Right atrium auricular region (tissue), 2 donors: ENCODE data around the gene NAPEPLD. TPM values are rescaled to one million over a fixed set of nuclear protein-coding genes. Genes with fewer than 3 reads are reported as not detected.
"Not testable (repeated sequence)": the region's sequence is repeated elsewhere in the genome, so short reads cannot be mapped to it uniquely, and the experiment has no call there.

ENCODE experiments used
- DNase-seq: peaks from one replicate; pipeline ENCODE4 v3.0.0-alpha.2; 2019; ENCODE audit warnings: low spot score
- H3K27ac ChIP-seq, 2 donors: fragments of 200-600 bp; sonication (generic); 1 replicate in 1 of 2; 2 replicates in 1 of 2; pipeline ENCODE4 v1.5.1; 2016 to 2019
- H3K27me3 ChIP-seq, 2 donors: fragments of 200-600 bp; sonication (generic); one replicate each; pipeline versions ENCODE4 v1.5.1 to v1.6.0; 2017 to 2019
- H3K36me3 ChIP-seq: fragments of 200-600 bp; sonication (generic); one replicate; pipeline ENCODE4 v1.5.1; 2016
- H3K4me1 ChIP-seq, 2 donors: fragments of 200-600 bp; sonication (generic); one replicate each; pipeline versions ENCODE4 v1.5.1 to v1.6.0; 2017 to 2019
- H3K4me3 ChIP-seq, 2 donors: fragments of 200-600 bp; sonication (generic); 1 replicate in 1 of 2; 2 replicates in 1 of 2; pipeline ENCODE4 v1.5.1; 2017 to 2019; ENCODE audit warnings: mild to moderate bottlenecking in 1 of 2, moderate library complexity in 1 of 2
- H3K9me3 ChIP-seq, 2 donors: fragments of 200-600 bp; sonication (generic); one replicate each; pipeline ENCODE4 v1.5.1; 2019
- total RNA-seq, 2 donors: library from RNA; depleted of rRNA; stranded (reverse); fragments of >200 nt; gene quantifications; one replicate each; pipeline ENCODE4 v1.1.0, GENCODE V29; 2016
- TF ChIP-seq, protein P1 (sequence below), 2 donors: fragments of 200-600 bp; sonication (generic); IDR thresholded peaks; one replicate each; pipeline ENCODE4 v1.5.1; 2019; ENCODE audit warnings: antibody characterized with exemption in 2 of 2

NAPEPLD gene
- total RNA-seq, 2 donors from 2014 or later = 5.2 to 8.1 TPM

DNA sequence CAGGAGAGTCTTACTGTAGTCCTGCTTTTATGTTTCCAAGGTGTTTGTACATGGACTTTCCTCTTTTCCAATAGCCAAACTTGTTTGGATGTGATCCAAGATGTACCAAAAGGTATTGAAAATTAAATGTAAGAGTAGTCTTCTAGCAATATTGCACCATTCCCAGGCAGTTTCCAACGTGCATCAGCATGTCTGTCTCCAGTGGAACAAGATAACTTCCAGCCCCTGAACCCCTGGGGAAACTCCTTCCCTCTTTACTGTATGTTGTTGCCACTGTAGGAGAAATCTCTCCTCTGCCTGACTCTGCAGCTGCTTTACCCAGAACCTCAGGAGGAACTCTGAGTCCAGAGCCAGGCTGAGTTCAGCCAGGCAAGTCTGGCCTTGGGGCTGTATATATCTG, 55.5 kb downstream of the NAPEPLD start:
- Histone ChIP-seq H3K9me3 (no peaks in the 10 kb centered on the region), H3K27ac (no peak overlapping the region), H3K4me1 (no peaks in the 10 kb centered on the region), H3K4me3 (no peak overlapping the region), H3K36me3 (peaks cover 10% of the 10 kb centered on the region), H3K27me3 (no peaks in the 10 kb centered on the region)
- DNase-seq = no peak
- TF ChIP-seq, protein P1, sequence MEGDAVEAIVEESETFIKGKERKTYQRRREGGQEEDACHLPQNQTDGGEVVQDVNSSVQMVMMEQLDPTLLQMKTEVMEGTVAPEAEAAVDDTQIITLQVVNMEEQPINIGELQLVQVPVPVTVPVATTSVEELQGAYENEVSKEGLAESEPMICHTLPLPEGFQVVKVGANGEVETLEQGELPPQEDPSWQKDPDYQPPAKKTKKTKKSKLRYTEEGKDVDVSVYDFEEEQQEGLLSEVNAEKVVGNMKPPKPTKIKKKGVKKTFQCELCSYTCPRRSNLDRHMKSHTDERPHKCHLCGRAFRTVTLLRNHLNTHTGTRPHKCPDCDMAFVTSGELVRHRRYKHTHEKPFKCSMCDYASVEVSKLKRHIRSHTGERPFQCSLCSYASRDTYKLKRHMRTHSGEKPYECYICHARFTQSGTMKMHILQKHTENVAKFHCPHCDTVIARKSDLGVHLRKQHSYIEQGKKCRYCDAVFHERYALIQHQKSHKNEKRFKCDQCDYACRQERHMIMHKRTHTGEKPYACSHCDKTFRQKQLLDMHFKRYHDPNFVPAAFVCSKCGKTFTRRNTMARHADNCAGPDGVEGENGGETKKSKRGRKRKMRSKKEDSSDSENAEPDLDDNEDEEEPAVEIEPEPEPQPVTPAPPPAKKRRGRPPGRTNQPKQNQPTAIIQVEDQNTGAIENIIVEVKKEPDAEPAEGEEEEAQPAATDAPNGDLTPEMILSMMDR (IDR thresholded peaks at IDR 0.05) = no peak

DNA sequence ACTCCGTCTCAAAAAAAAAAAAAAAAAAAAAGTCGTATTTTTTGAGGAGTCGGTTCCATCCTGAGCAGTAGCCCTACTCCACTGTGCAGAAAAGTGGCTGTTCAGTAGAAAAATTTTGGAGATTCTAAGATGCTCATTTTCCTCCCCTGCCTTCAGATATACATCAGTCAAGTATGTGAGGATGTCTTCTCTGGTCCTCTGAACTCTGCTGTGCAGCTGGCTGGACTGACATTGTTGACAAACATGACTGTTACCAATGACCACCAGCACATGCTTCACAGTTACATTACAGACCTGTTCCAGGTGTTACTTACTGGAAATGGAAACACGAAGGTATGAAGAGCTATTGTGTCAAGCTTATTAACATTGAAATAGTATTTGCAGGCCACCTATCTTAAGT, 56.6 kb downstream of the NAPEPLD start:
- DNase-seq, H3K4me3 ChIP-seq, H3K27me3 ChIP-seq, H3K4me1 ChIP-seq, H3K9me3 ChIP-seq, H3K27ac ChIP-seq: not testable (repeated sequence)
- H3K36me3 ChIP-seq = peaks cover 10% of the 10 kb centered on the region

DNA sequence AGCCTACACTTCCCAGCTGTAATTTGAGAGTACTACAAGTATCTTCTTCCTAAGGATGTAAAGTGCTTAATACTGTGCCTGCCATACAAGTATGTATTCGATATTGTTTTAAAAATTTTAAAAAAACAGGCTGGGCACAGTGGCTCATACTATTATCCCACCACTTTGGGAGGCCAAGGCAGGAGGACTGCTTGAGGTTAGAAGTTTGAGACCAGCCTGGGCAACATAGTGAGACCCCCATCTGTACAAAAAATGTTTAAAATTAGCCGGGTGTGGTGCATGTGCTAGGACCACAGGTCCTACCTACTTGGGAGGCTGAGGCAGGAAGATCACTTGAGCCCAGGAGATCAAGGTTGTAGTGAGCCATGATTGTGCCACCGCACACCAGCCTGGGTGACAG, 65.7 kb downstream of the NAPEPLD start:
- no peaks in the 10 kb centered on the region for H3K27me3 ChIP-seq
- no peak for DNase-seq
- peaks cover 18% of the 10 kb centered on the region for H3K36me3 ChIP-seq
- no peaks in the 10 kb centered on the region for H3K9me3 ChIP-seq
- H3K27ac ChIP-seq = no peak overlapping the region
- TF ChIP-seq, protein P1 (IDR thresholded peaks at IDR 0.05) = no peak
- H3K4me1 ChIP-seq = no peaks in the 10 kb centered on the region
- H3K4me3 ChIP-seq = no peak overlapping the region

DNA sequence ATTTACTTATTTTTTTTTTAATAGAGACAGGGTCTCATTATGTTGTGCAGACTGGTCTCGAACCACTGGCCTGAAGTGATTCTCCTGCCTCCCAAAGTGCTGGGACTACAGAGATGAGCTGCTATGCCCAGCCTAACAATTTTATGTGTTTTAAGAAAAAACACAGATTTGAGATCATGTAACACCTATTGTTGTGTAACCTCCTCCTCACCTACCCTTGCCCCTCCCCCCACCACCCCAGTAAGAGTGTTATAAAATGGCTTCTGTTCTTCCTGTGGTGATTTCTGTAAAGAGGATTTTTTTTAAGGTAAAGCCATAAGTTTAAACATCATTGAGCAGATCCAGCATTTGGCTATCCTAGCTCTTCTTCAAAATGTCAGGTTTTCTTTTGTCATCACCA, 66.4 kb downstream of the NAPEPLD start:
- no peaks in the 10 kb centered on the region for H3K27me3 ChIP-seq
- H3K4me1 ChIP-seq = no peaks in the 10 kb centered on the region
- no peak overlapping the region for H3K4me3 ChIP-seq
- TF ChIP-seq, protein P1 (IDR thresholded peaks at IDR 0.05) = no peak
- H3K36me3 ChIP-seq = peaks cover 18% of the 10 kb centered on the region
- H3K9me3 ChIP-seq = no peaks in the 10 kb centered on the region
- H3K27ac ChIP-seq = no peak overlapping the region
- DNase-seq = no peak

DNA sequence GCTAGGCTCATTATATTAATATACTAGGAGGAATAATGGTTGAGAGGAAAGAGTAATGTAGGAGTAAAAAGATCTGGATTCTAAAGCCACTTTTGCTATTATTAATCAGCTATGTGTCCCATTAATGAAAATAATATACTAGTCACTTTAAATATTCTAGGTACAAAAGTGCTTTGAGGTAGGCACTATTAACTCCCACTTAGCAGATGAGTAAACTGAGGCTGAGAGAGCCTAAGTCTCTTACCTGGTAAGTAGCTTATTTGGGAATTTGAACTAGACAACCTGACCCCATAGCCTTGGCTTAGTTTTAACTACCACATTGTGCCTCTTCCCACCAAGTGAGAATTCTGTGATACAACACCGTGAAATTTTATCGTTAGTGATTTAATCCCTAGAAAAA, 68.0 kb downstream of the NAPEPLD start:
- no peaks in the 10 kb centered on the region for H3K27me3 ChIP-seq
- no peak overlapping the region for H3K4me3 ChIP-seq
- peaks cover 0 to 6% of the 10 kb centered on the region in 2 donors for H3K4me1 ChIP-seq
- peaks cover 16% of the 10 kb centered on the region for H3K36me3 ChIP-seq
- H3K27ac ChIP-seq = no peak overlapping the region
- TF ChIP-seq, protein P1 (IDR thresholded peaks at IDR 0.05) = no peak
- no peaks in the 10 kb centered on the region for H3K9me3 ChIP-seq
- DNase-seq = no peak

DNA sequence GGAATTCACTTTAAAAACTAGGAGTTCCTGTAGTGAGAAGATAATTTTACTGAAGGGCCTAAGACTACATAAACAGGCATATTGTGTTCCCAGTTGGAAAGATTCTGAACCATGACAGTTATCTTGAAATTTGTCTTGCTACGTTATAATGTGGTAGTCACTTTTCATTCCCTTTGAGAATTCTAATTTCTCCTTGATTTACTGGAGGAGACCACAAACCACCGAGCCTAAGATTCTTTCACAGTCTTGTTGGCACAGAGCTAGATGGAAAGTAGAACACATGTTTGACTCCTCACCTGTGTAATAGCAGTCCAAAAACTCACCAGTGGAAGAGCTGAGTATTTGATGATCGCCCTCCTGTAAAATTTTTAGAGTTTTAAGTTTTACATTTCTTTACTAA, 69.1 kb downstream of the NAPEPLD start:
- DNase-seq = no peak
- TF ChIP-seq, protein P1 (IDR thresholded peaks at IDR 0.05) = no peak
- peaks cover 10% of the 10 kb centered on the region for H3K36me3 ChIP-seq
- no peaks in the 10 kb centered on the region for H3K9me3 ChIP-seq
- no peaks in the 10 kb centered on the region for H3K27me3 ChIP-seq
- no peak overlapping the region for H3K27ac ChIP-seq
- peaks cover 0 to 10% of the 10 kb centered on the region in 2 donors for H3K4me1 ChIP-seq
- no peak overlapping the region for H3K4me3 ChIP-seq

DNA sequence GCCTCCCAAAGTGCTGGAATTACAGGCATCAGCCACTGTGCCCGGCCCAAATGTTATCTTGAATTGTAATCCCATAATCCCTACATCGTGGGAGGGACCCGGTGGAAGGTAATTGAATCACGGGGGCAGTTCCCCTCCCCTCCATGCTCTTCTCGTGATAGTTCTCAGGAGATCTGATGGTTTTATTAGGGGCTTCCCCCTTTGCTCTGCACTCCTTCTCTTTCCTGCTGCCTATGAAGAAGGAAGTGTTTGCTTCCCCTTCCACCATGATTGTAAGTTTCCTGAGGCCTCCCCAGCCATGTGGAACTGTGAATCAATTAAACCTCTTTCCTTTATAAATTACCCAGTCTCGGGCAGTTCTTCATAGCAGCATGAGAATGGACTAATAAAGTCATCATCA, 70.7 kb downstream of the NAPEPLD start:
- H3K27ac ChIP-seq, H3K27me3 ChIP-seq, DNase-seq, H3K9me3 ChIP-seq, H3K36me3 ChIP-seq, H3K4me3 ChIP-seq: not testable (repeated sequence)
- peaks cover 0 to 18% of the 10 kb centered on the region in 2 donors for H3K4me1 ChIP-seq
